ENCODE data around the gene TPGS1.

DNA sequence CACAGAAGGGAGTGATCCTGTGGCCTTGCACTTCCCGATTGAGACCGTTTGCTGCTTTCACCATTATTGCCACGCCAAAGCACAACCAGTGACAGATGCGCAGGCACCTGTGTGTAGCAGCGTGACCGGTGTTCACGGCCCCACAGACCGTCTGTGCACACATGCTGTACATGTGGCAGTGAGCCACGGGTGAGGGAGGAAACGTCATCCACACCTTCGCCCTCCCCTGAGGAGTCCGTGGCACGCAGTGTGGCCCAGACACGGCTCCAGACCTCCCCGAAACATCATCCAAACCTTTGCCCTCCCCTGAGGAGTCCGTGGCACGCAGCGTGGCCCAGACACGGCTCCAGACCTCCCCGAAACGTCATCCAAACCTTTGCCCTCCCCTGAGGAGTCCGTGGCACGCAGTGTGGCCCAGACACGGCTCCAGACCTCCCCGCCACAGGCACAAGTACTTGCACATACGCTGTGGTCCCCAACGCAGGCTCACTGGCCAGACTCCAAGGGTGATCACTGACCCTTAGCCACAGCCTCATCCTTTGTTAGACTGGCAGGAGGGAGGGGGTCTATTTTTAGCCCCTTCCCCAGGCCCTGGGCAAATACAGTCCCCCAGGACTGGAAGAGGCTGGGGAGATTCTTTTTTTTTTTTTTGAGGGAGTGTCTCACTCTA is 38.6 kb upstream of the TPGS1 start:
- TF ChIP-seq, protein P1, sequence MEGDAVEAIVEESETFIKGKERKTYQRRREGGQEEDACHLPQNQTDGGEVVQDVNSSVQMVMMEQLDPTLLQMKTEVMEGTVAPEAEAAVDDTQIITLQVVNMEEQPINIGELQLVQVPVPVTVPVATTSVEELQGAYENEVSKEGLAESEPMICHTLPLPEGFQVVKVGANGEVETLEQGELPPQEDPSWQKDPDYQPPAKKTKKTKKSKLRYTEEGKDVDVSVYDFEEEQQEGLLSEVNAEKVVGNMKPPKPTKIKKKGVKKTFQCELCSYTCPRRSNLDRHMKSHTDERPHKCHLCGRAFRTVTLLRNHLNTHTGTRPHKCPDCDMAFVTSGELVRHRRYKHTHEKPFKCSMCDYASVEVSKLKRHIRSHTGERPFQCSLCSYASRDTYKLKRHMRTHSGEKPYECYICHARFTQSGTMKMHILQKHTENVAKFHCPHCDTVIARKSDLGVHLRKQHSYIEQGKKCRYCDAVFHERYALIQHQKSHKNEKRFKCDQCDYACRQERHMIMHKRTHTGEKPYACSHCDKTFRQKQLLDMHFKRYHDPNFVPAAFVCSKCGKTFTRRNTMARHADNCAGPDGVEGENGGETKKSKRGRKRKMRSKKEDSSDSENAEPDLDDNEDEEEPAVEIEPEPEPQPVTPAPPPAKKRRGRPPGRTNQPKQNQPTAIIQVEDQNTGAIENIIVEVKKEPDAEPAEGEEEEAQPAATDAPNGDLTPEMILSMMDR (IDR thresholded peaks at IDR 0.05) = no peak
- TF ChIP-seq EP300 (IDR thresholded peaks at IDR 0.05) = no peak
- TF ChIP-seq POLR2AphosphoS5 (IDR thresholded peaks at IDR 0.05) = no peak
- no peak for TF ChIP-seq POLR2A (IDR thresholded peaks at IDR 0.05)
